Measurements from ENCODE around the gene ADPRHL1. TPM values are rescaled to one million over a fixed set of nuclear protein-coding genes. Genes with fewer than 3 reads are reported as not detected.

The ADPRHL1 gene
- total and polyA plus RNA-seq, 2 donors (not counting 3 experiments of a cell fraction or from before 2014, with no cell fraction given), result 0.52 to 0.97 TPM

DNA sequence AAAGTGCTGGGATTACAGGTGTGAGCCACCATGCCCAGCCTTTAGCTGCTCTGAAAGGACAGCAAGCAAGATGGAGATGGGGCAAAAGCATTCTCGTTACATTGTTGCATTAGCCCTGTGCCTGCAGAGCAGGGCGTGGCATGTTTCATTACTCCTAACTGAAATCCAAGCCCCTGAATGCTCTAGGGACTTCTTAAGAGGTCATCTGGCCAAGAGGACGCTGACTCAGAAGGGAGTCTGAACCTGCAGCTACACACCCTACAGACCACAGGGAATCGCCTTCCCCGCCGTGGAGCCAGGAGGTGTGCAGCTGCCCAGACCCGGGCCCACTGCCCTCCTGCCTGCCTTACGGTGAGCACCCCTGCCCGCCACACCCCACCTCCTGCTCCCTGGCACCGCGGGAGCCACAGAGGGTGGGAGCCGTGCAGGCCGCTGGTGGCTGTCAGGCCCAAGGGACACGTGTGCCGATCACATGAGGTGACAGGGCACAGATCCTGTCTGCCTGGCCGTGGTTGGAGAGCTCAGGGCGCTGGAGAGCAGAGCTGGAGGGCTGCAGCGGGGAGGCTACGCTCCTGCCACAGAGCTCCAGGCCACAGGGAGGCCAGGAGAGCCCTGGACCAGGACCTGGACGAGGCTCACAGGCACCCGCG, 27.2 kb downstream of the ADPRHL1 start:
- Histone ChIP-seq H2AFZ (ENCODE audit: low read depth, low read length) (no peak overlapping the region), H3K9ac (replicated peaks; ENCODE audit: extremely low read depth, insufficient read depth, low read length) (no peak overlapping the region), H3K4me3 (replicated peaks in 1 of 3; ENCODE audit: insufficient read depth in 1 of 3, low read depth in 1 of 3, low read length in 3 of 3) (no peak overlapping the region), H4K20me1 (replicated peaks; ENCODE audit: control insufficient read depth, extremely low read depth, insufficient read depth, low read length) (no peaks in the 10 kb centered on the region), H3K9me3 (replicated peaks; ENCODE audit: control insufficient read depth, insufficient read depth, low read length) (no peaks in the 10 kb centered on the region), H3K4me1 (ENCODE audit: control insufficient read depth, extremely low read depth, insufficient read depth, low read length) (no peaks in the 10 kb centered on the region), H3K27ac (ENCODE audit: insufficient read depth, low read depth, low read length) (no peak overlapping the region), H3K4me2 (ENCODE audit: insufficient read depth, low read length) (no peak overlapping the region), H3K36me3 (ENCODE audit: control insufficient read depth in 2 of 2, extremely low read depth in 1 of 2, insufficient read depth in 2 of 2, low read length in 2 of 2) (no peaks in the 10 kb centered on the region), H3K9me1 (replicated peaks; ENCODE audit: control insufficient read depth, extremely low read depth, insufficient read depth, low read length) (no peaks in the 10 kb centered on the region), H3K27me3 (ENCODE audit: control insufficient read depth in 2 of 2, insufficient read depth in 2 of 2, low read length in 2 of 2) (no peaks in the 10 kb centered on the region), H3K79me2 (ENCODE audit: control insufficient read depth, insufficient read depth, low read length) (no peaks in the 10 kb centered on the region)
- TF ChIP-seq FOS (IDR thresholded peaks at IDR 0.05; ENCODE audit: borderline replicate concordance, insufficient read depth, low read length), result no peak
- TF ChIP-seq JUN (IDR thresholded peaks at IDR 0.05; ENCODE audit: borderline replicate concordance, insufficient read depth, insufficient read length, low read depth), result no peak
- no peak for TF ChIP-seq MYC (IDR thresholded peaks at IDR 0.05; ENCODE audit: low read depth, low read length)
- TF ChIP-seq, protein P1, sequence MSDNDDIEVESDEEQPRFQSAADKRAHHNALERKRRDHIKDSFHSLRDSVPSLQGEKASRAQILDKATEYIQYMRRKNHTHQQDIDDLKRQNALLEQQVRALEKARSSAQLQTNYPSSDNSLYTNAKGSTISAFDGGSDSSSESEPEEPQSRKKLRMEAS (IDR thresholded peaks at IDR 0.05; ENCODE audit: insufficient read depth, insufficient read length), result no peak
- no peak for TF ChIP-seq GATA2 (IDR thresholded peaks at IDR 0.05; ENCODE audit: insufficient read depth, insufficient read length, low read depth, low read length)
- TF ChIP-seq POLR2AphosphoS5 (IDR thresholded peaks at IDR 0.05; ENCODE audit: insufficient read depth, low read depth, low read length), result no peak
- TF ChIP-seq CTCF (IDR thresholded peaks at IDR 0.05; ENCODE audit: extremely low read depth in 1 of 2, insufficient read depth in 1 of 2, low read depth in 1 of 2, low read length in 2 of 2), result no peak
- TF ChIP-seq POLR2A (IDR thresholded peaks at IDR 0.05; ENCODE audit: low read depth, low read length), result no peak
- TF ChIP-seq EZH2 (IDR thresholded peaks at IDR 0.05; ENCODE audit: borderline replicate concordance, low read depth, low read length, severe bottlenecking), result no peak
- intact Hi-C loops (cut with micrococcal nuclease) (no loop called here), dilution Hi-C loops (cut with MboI; ENCODE audit: extremely low pct_ligation_motif_present, low sequenced_read_pairs) (no loop called here)
- DNase-seq (ENCODE audit: low read depth, low spot score), result no peak
- ChIA-PET CTCF (no interaction called here), POLR2A (no interaction called here)
- no peak for FAIRE-seq
- no TSS peak for BruUV-seq (replicated peaks)

Data from endothelial cell of umbilical vein (primary cell).